Stimulated activated effector memory CD8-positive, alpha-beta T cell treated with anti-CD3 and anti-CD28 coated beads, Interleukin-12 subunit alpha, Interleukin-12 subunit beta, amount 100 ng/mL, for 72 hours (primary cell): Measurements from ENCODE around the gene THBS1.

Experiments
- ATAC-seq: fragments of 150-1000 bp; cut with Tn5 transposase; 2 replicates; pipeline ENCODE4 v1.10.0; 2021
- DNase-seq, 2 donors: peaks; one replicate each; pipeline ENCODE4 v3.0.0; 2021 to 2022; ENCODE audit warnings: low spot score in 2 of 2
- H3K27ac Mint-ChIP-seq: one replicate; pipeline ENCODE4 v1.8.0; 2022; ENCODE audit warnings: mild to moderate bottlenecking, mixed read lengths
- H3K36me3 Mint-ChIP-seq: one replicate; pipeline ENCODE4 v1.8.0; 2022; ENCODE audit warnings: mild to moderate bottlenecking, mixed read lengths
- H3K4me1 Mint-ChIP-seq: one replicate; pipeline ENCODE4 v1.8.0; 2022; ENCODE audit warnings: mixed read lengths
- H3K4me3 Mint-ChIP-seq: one replicate; pipeline ENCODE4 v1.8.0; 2022; ENCODE audit warnings: mild to moderate bottlenecking, mixed read lengths
- H3K9me3 Mint-ChIP-seq: one replicate; pipeline ENCODE4 v1.8.0; 2022; ENCODE audit warnings: mixed read lengths

Gene THBS1

DNA sequence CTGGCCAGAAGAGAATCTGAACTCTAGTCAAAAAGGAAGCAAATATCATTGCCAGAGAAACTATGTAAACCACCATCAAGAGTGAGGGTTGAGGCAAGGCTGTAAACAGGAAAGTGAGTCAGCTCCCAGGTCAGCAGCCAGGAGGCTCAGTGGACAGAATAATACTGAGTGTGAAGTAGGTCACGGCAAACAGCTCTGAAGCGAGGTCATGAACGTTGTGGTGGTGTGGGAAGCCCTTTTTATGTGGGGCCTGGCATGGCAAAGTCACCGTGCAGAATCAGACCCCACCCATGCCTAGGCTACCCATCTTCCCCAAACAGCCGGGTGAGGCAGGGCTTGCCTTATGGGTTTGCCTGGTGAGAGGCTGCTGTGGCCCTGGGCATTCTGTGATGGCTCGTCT lies 43.9 kb downstream of the THBS1 start:
- peak; percentile 47 to 80 for DNase-seq
- no peaks in the 10 kb centered on the region for H3K9me3 Mint-ChIP-seq
- peak; percentile 84 for ATAC-seq
- H3K4me1 Mint-ChIP-seq = peaks cover 80% of the 10 kb centered on the region
- peak overlapping the region; percentile 96 for H3K27ac Mint-ChIP-seq
- H3K36me3 Mint-ChIP-seq = peaks cover 9% of the 10 kb centered on the region
- peak overlapping the region; percentile 78 for H3K4me3 Mint-ChIP-seq

DNA sequence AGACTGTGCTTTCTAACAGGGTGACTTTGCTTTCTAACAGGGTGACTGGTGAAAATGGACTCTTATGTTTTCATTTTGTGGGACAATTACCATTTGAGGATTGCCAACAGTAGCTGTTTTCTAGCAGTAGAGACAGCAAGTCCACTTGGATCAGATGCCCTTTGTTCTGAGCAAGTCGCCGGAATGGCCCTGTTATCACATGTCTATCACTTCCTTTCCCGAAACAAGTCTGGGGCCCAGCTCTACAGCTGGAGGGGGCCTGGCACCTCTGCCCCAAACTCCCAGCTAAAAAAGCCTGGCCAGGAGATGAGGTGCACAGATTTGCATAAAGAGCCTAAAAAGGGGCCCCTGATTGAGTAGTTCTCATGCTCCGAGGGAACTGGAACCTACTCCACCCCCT lies 44.6 kb downstream of the THBS1 start:
- H3K36me3 Mint-ChIP-seq = peaks cover 9% of the 10 kb centered on the region
- H3K4me1 Mint-ChIP-seq = peaks cover 86% of the 10 kb centered on the region
- no peaks in the 10 kb centered on the region for H3K9me3 Mint-ChIP-seq
- peak overlapping the region; percentile 78 for H3K4me3 Mint-ChIP-seq
- no peak for DNase-seq
- peak overlapping the region; percentile 96 for H3K27ac Mint-ChIP-seq
- ATAC-seq = no peak

DNA sequence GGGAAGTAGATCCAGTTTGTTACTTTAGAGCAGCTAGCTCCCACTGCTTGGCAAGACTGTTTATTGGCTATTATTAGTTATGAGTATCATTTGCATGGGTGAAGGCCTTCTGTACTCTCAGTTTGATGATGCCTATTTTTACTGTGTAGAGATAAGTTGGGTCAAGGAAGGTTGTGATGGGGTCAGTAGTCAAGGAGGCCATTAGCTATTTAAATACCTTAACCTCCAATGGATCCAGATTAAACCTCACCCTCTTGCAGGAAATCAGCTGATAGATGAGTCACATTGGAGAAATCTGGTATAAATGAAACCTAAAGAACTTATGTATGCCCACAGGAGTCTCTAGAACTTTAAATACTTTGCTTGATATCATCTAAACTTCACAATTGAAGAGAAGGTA lies 45.0 kb downstream of the THBS1 start:
- Mint-ChIP-seq H3K27ac (peak overlapping the region; percentile 96), H3K9me3 (no peaks in the 10 kb centered on the region), H3K4me3 (peak overlapping the region; percentile 78), H3K36me3 (peaks cover 9% of the 10 kb centered on the region), H3K4me1 (peaks cover 90% of the 10 kb centered on the region)
- DNase-seq = no peak
- no peak for ATAC-seq

DNA sequence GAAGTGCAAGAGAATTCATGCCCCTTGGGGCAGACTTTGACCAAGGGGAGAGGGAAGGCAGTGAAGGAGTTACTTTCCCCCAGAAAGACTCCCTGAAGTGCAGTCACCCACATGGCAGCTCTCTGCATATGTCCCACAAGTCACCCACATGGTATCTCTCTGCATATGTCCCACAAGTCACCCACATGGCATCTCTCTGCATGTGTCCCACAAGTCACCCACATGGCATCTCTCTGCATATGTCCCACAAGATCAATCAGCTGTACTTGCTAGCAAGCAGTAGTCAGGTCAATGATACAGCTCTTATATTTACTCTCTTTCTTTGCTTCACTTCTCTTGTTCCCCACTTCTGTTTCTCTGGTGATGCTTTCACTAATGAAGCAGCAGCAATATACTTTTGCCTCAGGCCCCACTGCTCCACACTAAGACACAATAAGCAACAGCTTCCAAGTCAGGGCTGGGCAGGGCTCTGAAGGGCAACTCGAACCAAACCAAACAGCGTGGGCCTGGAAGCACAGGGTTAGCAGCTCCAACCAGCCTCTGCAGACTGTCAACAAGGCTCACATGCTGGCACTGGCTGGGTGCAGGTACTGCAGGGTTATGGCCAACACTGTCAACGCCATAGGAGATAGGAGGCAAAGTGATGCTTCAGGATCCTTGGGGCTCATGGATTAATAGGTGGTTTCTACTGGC lies 46.7 kb downstream of the THBS1 start:
- Mint-ChIP-seq H3K27ac (peak overlapping the region; percentile 17), H3K36me3 (peaks cover 9% of the 10 kb centered on the region), H3K4me1 (peaks cover 87% of the 10 kb centered on the region), H3K4me3 (peak overlapping the region; percentile 4), H3K9me3 (no peaks in the 10 kb centered on the region)
- DNase-seq (no peak), ATAC-seq (no peak)

DNA sequence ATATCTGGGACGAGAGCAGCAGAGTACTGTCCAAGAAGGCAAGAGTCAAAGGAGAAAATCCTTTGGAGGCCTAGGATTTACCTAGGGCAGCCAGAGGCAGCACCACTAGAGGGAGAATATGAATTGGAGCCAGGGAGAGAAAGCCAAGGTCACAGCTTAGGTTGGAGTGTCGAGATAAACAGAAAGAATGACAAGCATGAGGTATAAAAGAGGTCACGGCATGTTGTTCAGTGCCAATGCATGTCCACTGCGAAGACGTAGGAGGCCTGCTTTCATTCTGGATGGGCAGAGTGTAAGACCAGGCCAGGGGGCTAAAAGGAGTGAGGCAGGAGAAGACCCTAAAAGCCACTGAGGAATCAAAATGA lies 47.2 kb downstream of the THBS1 start:
- no peak for DNase-seq
- no peak for ATAC-seq
- Mint-ChIP-seq H3K27ac (peak overlapping the region; percentile 17), H3K9me3 (no peaks in the 10 kb centered on the region), H3K36me3 (peaks cover 9% of the 10 kb centered on the region), H3K4me1 (peaks cover 82% of the 10 kb centered on the region), H3K4me3 (peak overlapping the region; percentile 4)

DNA sequence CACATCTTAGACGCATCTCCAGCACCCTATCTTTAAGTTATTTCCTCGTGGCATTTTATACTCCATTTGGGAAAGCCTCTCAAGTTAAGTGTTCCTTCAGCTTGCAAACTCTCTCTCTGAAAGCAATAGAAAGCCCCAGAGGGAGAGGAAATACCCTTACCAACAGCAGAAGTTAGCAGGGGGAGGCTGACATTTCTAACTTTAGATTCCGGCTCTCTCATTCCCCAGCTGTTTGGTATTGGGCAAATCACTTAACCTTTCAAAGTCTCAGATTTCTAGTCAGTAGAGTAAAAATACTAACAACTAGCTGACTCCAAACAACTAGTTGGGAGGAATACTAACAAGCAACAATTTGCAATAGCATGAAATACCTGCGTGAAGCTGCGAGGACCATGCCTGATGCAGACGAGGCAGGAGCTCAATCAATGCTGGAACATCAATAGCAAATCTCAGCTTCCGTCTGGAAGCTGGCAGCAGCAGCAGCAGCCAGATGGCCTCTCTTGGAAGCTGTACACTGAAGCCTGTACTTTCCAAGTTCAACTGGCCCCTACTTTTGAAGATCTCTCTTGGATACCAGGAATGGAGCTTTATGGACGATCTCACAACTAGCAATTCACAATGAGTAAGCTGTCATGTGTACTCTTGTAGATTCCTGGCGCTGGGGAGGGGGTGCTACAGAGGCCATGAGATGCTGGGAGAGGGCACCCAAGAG lies 47.8 kb downstream of the THBS1 start:
- H3K27ac Mint-ChIP-seq = peak overlapping the region; percentile 48
- peak overlapping the region; percentile 8 for H3K4me3 Mint-ChIP-seq
- DNase-seq (no peak), ATAC-seq (no peak)
- H3K4me1 Mint-ChIP-seq = peaks cover 78% of the 10 kb centered on the region
- no peaks in the 10 kb centered on the region for H3K9me3 Mint-ChIP-seq
- peaks cover 9% of the 10 kb centered on the region for H3K36me3 Mint-ChIP-seq

DNA sequence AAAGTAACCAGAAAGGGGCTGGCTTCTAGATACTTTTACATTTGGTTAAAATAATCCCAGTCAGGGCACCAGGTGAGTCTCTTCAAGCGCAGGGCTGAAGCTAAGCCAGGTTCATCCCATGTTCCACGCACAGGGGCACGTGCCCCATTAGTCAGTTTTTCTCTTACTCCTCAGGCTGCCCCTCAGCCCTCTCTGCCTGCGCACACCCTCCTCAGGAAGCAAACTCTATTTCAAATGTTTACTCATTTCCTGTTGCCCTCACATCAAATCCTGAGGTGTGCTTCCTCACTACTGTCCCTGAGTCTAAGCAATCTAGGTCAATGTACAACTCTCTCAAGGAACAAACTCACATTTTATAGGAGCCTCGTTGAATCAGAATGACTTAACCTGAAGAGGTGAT lies 48.5 kb downstream of the THBS1 start:
- Mint-ChIP-seq H3K4me3 (peak overlapping the region; percentile 8), H3K27ac (peak overlapping the region; percentile 48), H3K9me3 (no peaks in the 10 kb centered on the region), H3K4me1 (peaks cover 71% of the 10 kb centered on the region), H3K36me3 (peaks cover 8% of the 10 kb centered on the region)
- ATAC-seq (peak; percentile 77), DNase-seq (peak in 1 of 2 donors; percentile 70)

DNA sequence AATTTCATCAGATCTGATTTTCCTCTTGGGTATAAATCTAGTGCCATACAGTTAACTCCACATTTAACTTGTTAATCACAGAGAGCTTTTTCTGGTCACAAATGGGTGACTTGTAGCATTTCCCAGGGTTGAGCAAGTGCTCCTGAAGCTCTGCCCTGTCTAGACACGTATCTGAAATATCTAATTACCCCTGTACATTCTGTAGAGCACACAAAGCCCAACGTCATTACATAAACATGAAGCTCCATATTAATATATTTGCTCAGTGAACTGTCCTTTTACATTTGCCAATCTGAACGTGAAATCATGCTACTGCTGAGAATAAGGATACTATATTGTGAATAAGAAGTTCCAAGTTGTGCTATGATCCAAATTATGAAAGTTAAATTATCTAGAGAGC lies 49.0 kb downstream of the THBS1 start:
- peak overlapping the region; percentile 8 for H3K4me3 Mint-ChIP-seq
- ATAC-seq (no peak), DNase-seq (no peak)
- no peaks in the 10 kb centered on the region for H3K9me3 Mint-ChIP-seq
- peaks cover 66% of the 10 kb centered on the region for H3K4me1 Mint-ChIP-seq
- H3K27ac Mint-ChIP-seq = peak overlapping the region; percentile 48
- H3K36me3 Mint-ChIP-seq = peaks cover 3% of the 10 kb centered on the region

DNA sequence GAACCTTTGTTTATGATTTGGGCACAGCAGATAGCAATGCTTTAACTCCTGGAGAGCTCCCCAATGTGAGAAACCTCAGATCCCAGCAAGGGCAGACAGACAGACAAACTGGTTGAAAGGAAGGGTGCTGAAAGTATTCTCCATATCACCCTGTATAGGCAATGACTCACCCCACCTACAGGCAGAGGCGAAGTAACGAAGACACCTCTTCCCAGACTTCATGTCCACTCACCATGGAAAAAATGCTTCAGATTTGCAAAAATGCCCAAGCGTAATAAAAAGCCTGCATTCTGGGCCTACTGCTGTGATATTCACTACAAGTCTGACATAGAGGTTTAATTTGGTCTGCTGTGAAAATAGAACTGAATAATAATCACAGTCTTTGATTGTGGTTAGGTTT lies 50.5 kb downstream of the THBS1 start:
- Mint-ChIP-seq H3K9me3 (no peaks in the 10 kb centered on the region), H3K27ac (peak overlapping the region; percentile 48), H3K36me3 (no peaks in the 10 kb centered on the region), H3K4me1 (peaks cover 51% of the 10 kb centered on the region), H3K4me3 (peak overlapping the region; percentile 10)
- no peak for DNase-seq
- peak; percentile 56 for ATAC-seq

DNA sequence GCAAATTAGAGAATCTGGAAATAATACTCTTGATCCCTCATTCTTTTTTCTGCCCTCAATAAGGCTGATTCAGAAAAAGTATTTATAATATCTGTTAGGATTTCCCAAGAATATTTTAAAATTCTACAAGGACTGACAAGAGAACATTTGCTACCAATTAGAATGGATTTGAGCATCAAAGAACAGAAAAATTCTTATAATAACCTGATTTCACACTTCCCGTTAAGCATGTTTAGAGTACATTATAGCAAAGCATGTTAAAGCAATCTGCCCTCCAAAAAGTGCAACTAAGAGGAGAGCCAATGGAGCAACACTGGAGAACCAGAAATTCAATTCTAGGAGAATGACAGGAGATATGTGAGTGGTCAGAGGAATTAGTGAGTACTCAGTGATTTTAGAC lies 57.2 kb downstream of the THBS1 start:
- Mint-ChIP-seq H3K4me1 (peaks cover 30% of the 10 kb centered on the region), H3K9me3 (no peaks in the 10 kb centered on the region), H3K36me3 (no peaks in the 10 kb centered on the region), H3K4me3 (no peak overlapping the region), H3K27ac (no peak overlapping the region)
- DNase-seq (no peak), ATAC-seq (no peak)

DNA sequence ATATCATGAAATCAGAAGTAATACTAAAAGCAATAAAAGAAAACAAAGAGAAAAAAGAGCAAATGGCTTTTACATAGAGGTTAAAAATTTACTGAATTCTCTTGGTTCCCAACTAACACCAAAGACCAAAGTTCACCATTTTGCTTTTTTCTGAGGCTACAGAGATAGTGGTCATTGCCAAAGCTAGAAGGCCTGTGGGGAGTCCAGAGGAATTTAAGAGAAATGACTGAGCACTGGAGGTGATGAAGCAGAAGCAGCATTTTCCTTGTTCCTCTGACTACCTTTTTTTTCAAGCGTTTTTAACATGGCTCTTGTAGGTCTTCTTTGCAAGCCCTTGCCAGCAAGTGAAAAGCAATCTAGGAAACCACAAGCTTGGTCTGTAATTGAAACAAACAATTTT lies 58.2 kb downstream of the THBS1 start:
- DNase-seq (no peak), ATAC-seq (no peak)
- Mint-ChIP-seq H3K27ac (no peak overlapping the region), H3K4me3 (no peak overlapping the region), H3K9me3 (no peaks in the 10 kb centered on the region), H3K4me1 (peaks cover 37% of the 10 kb centered on the region), H3K36me3 (no peaks in the 10 kb centered on the region)

DNA sequence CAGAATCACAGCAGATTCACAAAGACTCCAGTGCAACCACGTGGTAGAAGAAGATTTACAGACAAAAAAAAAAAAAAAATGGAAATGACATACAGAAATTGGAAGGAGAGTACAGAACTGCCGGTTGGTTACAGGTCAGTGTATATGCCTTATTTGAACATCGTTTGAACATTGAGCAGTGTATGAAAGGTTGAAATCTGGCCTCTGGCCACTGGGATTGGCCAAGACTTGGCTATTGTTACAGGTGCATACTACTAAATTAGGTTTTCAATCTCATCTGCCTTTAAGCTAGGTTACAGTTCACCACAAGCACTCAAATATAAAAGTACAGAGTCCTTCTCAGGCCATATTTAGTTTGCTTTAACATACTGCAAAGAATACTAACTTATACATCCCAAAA lies 59.8 kb downstream of the THBS1 start:
- no peaks in the 10 kb centered on the region for H3K36me3 Mint-ChIP-seq
- no peak overlapping the region for H3K27ac Mint-ChIP-seq
- no peak for ATAC-seq
- peaks cover 41% of the 10 kb centered on the region for H3K4me1 Mint-ChIP-seq
- no peak for DNase-seq
- no peak overlapping the region for H3K4me3 Mint-ChIP-seq
- no peaks in the 10 kb centered on the region for H3K9me3 Mint-ChIP-seq

DNA sequence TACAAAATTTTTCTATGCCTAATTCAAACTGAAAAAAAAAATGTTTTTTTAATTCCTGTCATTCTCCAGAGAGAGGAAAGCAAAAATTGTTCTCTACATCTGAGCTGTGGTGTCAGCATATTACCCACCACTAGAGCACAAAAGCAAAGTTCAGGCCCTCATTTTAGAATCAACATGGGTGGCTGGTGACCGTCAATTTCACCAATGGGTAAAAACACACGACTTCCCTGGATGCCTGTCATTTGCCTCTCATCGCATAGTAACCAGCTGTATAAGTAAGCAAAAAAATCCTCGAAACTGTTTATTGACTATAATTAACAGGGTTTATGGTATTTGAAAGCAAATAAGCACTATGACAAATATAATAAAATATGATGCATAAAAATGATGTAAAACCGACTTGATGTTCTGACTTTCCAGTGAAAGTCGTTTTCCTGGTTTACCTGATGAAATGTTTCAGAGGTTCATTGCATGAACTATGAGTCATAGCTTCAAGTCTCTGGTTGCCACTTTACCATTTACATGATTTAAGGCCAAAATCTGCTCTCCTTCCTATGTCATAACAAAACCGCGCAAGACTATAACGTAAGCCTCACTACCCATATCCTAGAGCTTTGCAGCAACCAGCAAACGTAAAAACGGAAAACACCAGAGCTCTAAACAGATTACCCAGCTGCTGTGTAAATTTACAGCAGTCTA lies 60.5 kb downstream of the THBS1 start:
- H3K4me1 Mint-ChIP-seq = peaks cover 41% of the 10 kb centered on the region
- H3K27ac Mint-ChIP-seq = peak overlapping the region; percentile 13
- no peaks in the 10 kb centered on the region for H3K9me3 Mint-ChIP-seq
- H3K4me3 Mint-ChIP-seq = peak overlapping the region; percentile 25
- no peaks in the 10 kb centered on the region for H3K36me3 Mint-ChIP-seq
- DNase-seq (no peak), ATAC-seq (peak; percentile 96)

DNA sequence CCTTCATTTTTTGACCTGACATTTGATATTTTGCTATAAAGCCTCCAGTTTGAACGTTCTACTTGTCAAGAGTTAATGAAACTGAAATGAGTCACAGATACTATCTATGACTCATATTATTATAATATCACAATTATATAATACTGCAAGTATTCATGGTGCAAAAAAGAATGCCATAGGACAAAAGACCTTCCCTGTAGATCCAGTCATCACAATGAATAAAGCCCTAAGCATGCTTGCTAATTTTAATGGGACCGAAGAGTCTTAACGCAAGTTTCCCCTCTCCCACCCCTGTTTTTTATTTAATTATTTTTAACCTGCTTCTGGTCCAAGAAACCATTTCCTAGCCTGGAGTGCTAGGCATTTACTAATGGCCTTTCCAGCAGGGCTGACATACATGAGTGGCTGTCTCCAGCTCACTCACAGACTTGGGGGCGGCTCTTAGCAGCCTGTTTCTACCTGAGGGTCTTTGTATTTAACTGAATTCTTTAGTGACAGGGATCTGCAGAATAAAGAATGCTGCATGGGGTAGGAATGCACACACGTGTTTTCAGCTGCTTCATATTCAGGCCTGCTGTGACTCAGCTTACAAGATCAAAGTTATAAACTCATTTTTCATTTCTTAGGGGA lies 61.2 kb downstream of the THBS1 start:
- H3K36me3 Mint-ChIP-seq = no peaks in the 10 kb centered on the region
- ATAC-seq (no peak), DNase-seq (no peak)
- no peak overlapping the region for H3K4me3 Mint-ChIP-seq
- H3K4me1 Mint-ChIP-seq = peaks cover 41% of the 10 kb centered on the region
- peak overlapping the region; percentile 13 for H3K27ac Mint-ChIP-seq
- H3K9me3 Mint-ChIP-seq = no peaks in the 10 kb centered on the region

DNA sequence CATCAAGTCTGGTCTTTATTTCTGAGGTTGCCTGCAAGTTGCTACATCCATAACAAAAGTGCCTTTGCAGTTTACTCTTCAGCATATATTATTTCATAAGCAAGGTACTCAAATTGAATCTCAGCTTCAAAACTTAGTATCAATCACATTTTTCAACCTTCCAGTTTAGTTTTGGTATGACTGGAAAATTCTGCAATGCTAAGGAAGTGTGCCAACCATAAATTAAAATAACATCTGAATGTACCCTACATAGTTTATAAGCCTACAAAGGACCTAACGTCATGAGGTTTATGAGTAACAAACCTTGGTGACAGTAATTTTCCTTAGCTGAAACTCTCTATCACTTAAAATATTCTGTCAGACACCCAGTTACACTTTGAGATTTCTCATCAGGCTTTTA lies 62.8 kb downstream of the THBS1 start:
- no peak overlapping the region for H3K4me3 Mint-ChIP-seq
- ATAC-seq (peak; percentile 63), DNase-seq (no peak)

More for the DNA sequence above, 62.8 kb downstream of the THBS1 start:
- peaks cover 41% of the 10 kb centered on the region for H3K4me1 Mint-ChIP-seq
- H3K36me3 Mint-ChIP-seq = no peaks in the 10 kb centered on the region
- H3K9me3 Mint-ChIP-seq = no peaks in the 10 kb centered on the region
- H3K27ac Mint-ChIP-seq = no peak overlapping the region
